T1000 (cell line): Measurements from ENCODE around the gene PARN.
"Not testable (repeated sequence)": the region's sequence is repeated elsewhere in the genome, so short reads cannot be mapped to it uniquely, and the experiment has no call there.

Source experiments
- DNase-seq: peaks from one replicate; lab custom pipeline; 2025; ENCODE audit warnings: mixed read lengths; lab: John Stamatoyannopoulos, UW

Gene PARN

GRCh38 chr16:14472357-14472756, 157.7 kb downstream of the PARN start:
- DNase-seq, result no peak

GRCh38 chr16:14470788-14471187, 159.3 kb downstream of the PARN start:
- no peak for DNase-seq

GRCh38 chr16:14465799-14466198, 164.3 kb downstream of the PARN start:
- DNase-seq, result no peak

- DNase-seq, result no peak
Observed at GRCh38 chr16:14464796-14465195, 165.3 kb downstream of the PARN start.

GRCh38 chr16:14464192-14464591, 165.9 kb downstream of the PARN start:
- DNase-seq, result no peak

- no peak for DNase-seq
Observed at GRCh38 chr16:14462811-14463210, 167.2 kb downstream of the PARN start.

- no peak for DNase-seq
Observed at GRCh38 chr16:14460726-14461125, 169.3 kb downstream of the PARN start.

- DNase-seq, result no peak
Observed at GRCh38 chr16:14458576-14458975, 171.5 kb downstream of the PARN start.

GRCh38 chr16:14456793-14457481, 173.1 kb downstream of the PARN start:
- DNase-seq, result no peak

GRCh38 chr16:14455573-14455972, 174.5 kb downstream of the PARN start:
- peak; percentile 13 for DNase-seq

GRCh38 chr16:14454391-14454790, 175.7 kb downstream of the PARN start:
- no peak for DNase-seq

GRCh38 chr16:14452066-14452465, 178.0 kb downstream of the PARN start:
- no peak for DNase-seq

- DNase-seq, result no peak
Observed at GRCh38 chr16:14450846-14451245, 179.2 kb downstream of the PARN start.

GRCh38 chr16:14449790-14450480, 180.1 kb downstream of the PARN start:
- DNase-seq, result no peak

GRCh38 chr16:14449334-14449733, 180.7 kb downstream of the PARN start:
- no peak for DNase-seq

GRCh38 chr16:14448879-14449278, 181.2 kb downstream of the PARN start:
- DNase-seq, result no peak

GRCh38 chr16:14447783-14448182, 182.3 kb downstream of the PARN start:
- DNase-seq, result no peak

- no peak for DNase-seq
Observed at GRCh38 chr16:14446796-14447195, 183.3 kb downstream of the PARN start.

- DNase-seq, result no peak
Observed at GRCh38 chr16:14445937-14446715, 183.9 kb downstream of the PARN start.

- no peak for DNase-seq
Observed at GRCh38 chr16:14444979-14445810, 184.9 kb downstream of the PARN start.

GRCh38 chr16:14441533-14441932, 188.5 kb downstream of the PARN start:
- DNase-seq, result not testable (repeated sequence)

- no peak for DNase-seq
Observed at GRCh38 chr16:14438256-14438655, 191.8 kb downstream of the PARN start.
